GM21381 (cell line): ENCODE measurements around the gene TFB2M.

Experiments
- ATAC-seq: cut with Tn5 transposase; IDR thresholded peaks from one replicate; pipeline ENCODE4 v1.9.1; 2021; ENCODE audit warnings: mild to moderate bottlenecking, moderate library complexity; ENCODE audit not compliant: unreplicated experiment

TFB2M gene

GRCh38 chr1:246558041-246558440, 8.0 kb downstream of the TFB2M start:
- no peak for ATAC-seq

- ATAC-seq: no peak
Observed at GRCh38 chr1:246554201-246554600, 11.9 kb downstream of the TFB2M start.

- ATAC-seq: no peak
Observed at GRCh38 chr1:246552110-246552509, 14.0 kb downstream of the TFB2M start.

- ATAC-seq: no peak
Observed at GRCh38 chr1:246550402-246550801, 15.7 kb downstream of the TFB2M start.

GRCh38 chr1:246549665-246550064, 16.4 kb downstream of the TFB2M start:
- no peak for ATAC-seq

- ATAC-seq: no peak
Observed at GRCh38 chr1:246544001-246544400, 22.1 kb downstream of the TFB2M start.

GRCh38 chr1:246540738-246541491, 25.1 kb downstream of the TFB2M start:
- ATAC-seq: no peak

- ATAC-seq: no peak
Observed at GRCh38 chr1:246537887-246538286, 28.2 kb downstream of the TFB2M start.

- no peak for ATAC-seq
Observed at GRCh38 chr1:246537441-246537840, 28.6 kb downstream of the TFB2M start.

- ATAC-seq: no peak
Observed at GRCh38 chr1:246534114-246534513, 31.9 kb downstream of the TFB2M start.

GRCh38 chr1:246533371-246533905, 32.6 kb downstream of the TFB2M start:
- no peak for ATAC-seq

- no peak for ATAC-seq
Observed at GRCh38 chr1:246532519-246532918, 33.5 kb downstream of the TFB2M start.

GRCh38 chr1:246530482-246530881, 35.6 kb downstream of the TFB2M start:
- ATAC-seq: no peak

- ATAC-seq: no peak
Observed at GRCh38 chr1:246528933-246529731, 36.9 kb downstream of the TFB2M start.

- peak; percentile 52 for ATAC-seq
Observed at GRCh38 chr1:246527402-246528088, 38.5 kb downstream of the TFB2M start.

GRCh38 chr1:246526915-246527314, 39.1 kb downstream of the TFB2M start:
- no peak for ATAC-seq

- no peak for ATAC-seq
Observed at GRCh38 chr1:246526380-246526779, 39.7 kb downstream of the TFB2M start.

GRCh38 chr1:246519514-246519913, 46.5 kb downstream of the TFB2M start:
- ATAC-seq: no peak

GRCh38 chr1:246518456-246519205, 47.4 kb downstream of the TFB2M start:
- ATAC-seq: no peak

GRCh38 chr1:246517391-246517790, 48.7 kb downstream of the TFB2M start:
- no peak for ATAC-seq

GRCh38 chr1:246516126-246516525, 49.9 kb downstream of the TFB2M start:
- ATAC-seq: no peak
